Measurements from ENCODE around the gene HIF3A.

HIF3A gene

GRCh38 chr19:46289724-46290619 is 6.9 kb upstream of the HIF3A start:
- TF ChIP-seq CTCF (IDR thresholded peaks at IDR 0.05), result no peak

- no peak for TF ChIP-seq CTCF (IDR thresholded peaks at IDR 0.05)
Observed at GRCh38 chr19:46291829-46292228, 5.0 kb upstream of the HIF3A start.

GRCh38 chr19:46294494-46294893 is 2.3 kb upstream of the HIF3A start:
- no peak for TF ChIP-seq CTCF (IDR thresholded peaks at IDR 0.05)

- no peak for TF ChIP-seq CTCF (IDR thresholded peaks at IDR 0.05)
Observed at GRCh38 chr19:46295401-46296201, 1.2 kb upstream of the HIF3A start.

- TF ChIP-seq CTCF (IDR thresholded peaks at IDR 0.05), result no peak
Observed at GRCh38 chr19:46296202-46296480, 701 bp upstream of the HIF3A start.

GRCh38 chr19:46297700-46298478 is 1.0 kb downstream of the HIF3A start:
- TF ChIP-seq CTCF (IDR thresholded peaks at IDR 0.05), result no peak

GRCh38 chr19:46298479-46299003 is 1.7 kb downstream of the HIF3A start:
- TF ChIP-seq CTCF (IDR thresholded peaks at IDR 0.05), result no peak

Measured in LNCAP (cell line).